ENCODE data around the gene LSM4.

Gene LSM4

DNA sequence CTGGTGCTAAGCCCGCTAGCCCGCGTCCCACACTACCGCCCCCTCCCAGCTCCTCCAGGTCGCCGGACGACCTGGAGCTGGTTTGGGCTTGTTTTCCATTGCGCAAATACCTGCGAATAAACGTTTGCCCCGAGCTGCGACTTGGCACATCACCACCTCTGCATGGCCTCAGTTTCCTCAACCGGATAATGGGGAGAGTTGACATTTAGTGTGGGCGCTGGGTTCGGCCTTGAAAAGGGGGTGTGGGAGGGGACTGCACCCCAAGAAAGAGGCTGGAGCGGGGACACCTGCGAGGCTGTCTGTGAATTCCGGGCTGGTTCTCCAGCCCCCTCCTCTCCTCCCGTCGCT lies 30.4 kb downstream of the LSM4 start:
- DNase-seq (ENCODE audit: low read depth) = no peak

DNA sequence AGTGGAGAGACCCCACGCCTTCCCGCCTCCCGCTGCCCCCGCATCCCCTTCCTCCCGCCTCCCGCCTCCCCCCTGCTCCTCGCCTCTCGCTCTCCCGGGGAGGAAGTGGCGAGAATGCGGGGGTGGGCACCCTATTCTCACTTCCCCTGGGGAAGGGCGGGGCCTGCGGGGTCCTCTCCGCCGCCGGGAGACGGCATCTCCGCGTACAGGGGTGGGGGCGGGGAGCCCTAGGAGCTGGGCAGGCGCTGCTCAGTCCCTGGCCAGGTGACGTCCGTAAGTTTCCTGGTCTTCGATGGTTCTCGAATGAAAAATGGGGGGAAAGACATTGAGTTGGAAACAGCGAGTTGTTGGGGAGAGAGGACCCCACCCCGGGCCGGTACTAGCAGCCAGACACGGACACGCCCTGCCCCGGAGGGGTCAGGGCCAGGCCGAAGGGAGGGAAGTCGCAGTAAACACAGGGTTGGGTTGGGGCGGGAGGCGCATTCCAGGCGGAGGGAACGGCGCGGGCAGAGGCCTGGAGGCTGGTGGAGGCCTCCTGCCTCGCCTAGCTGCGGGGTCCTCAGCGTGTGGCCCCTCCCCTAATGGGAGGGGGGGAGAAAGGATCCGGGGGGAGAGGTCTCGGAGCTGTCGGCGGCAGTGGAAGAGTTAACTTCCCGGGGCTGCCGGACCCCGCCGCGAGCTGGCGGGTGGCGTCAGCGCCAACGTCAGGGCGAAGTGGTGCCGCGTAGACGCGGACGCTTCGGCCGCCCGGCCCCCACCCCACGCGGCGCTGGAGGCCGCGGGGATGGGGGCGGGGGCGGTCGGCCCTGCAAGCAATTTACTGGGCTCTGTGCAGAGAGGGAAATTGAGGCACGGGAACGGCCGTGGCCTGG lies 31.1 kb downstream of the LSM4 start:
- DNase-seq (ENCODE audit: low read depth) = peak; percentile 69

DNA sequence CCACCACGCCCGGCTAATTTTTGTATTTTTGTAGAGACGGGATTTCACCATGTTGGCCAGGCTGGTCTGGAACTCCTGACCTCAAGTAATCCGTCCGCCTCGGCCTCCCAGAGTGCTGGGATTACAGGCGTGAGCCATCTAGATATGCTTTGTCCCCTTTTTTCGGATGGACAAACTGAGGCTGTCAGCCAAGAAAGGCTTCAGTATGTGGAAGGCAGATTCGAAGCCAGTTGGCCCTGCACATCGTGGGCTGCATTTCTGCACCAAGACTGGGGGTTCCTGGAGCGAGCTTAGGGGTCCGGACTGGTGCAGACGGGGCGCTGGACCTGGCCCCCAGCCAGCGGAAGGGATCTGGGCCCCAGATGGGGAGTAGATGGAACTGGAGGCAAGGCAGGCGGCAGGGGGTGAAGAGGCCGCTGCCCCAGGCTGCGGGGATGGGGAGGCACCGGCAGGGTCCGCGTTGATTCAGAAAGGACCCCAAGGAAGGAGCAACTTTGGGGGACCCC lies 31.8 kb downstream of the LSM4 start:
- DNase-seq (ENCODE audit: low read depth) = no peak

DNA sequence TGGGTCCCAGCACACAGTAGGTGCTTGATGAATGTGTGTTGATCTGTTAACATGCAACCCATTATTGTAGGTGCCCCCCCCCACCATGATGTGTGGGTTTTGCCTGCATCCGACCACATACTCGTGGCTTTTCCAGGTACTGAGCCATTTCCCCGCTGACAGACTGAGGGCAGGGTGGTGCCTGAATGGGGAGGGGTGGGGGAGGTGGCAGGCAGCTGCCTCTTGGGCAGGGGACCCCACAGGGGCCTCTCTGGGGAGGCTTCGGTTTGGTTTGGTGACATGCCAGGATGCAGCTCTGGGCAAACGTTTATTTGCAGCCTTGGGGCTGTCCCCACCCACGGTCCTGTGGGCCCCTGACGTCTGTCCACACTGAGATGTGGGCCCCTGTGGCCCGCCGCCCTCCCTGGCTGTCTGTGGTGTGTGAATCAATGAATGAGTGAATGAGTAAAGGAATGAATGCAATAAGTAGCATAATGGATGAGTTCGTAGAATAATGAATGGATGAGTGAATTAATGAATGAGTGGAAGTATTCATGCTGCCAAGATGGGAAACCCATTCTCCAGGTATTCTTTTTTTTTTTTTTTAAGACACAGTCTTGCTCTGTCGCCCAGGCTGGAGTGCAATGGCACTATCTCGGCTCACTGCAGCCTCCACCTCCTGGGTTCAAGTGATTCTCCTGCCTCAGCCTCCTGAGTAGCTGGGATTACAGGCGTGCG lies 32.4 kb downstream of the LSM4 start:
- DNase-seq (ENCODE audit: low read depth) = peak; percentile 76

DNA sequence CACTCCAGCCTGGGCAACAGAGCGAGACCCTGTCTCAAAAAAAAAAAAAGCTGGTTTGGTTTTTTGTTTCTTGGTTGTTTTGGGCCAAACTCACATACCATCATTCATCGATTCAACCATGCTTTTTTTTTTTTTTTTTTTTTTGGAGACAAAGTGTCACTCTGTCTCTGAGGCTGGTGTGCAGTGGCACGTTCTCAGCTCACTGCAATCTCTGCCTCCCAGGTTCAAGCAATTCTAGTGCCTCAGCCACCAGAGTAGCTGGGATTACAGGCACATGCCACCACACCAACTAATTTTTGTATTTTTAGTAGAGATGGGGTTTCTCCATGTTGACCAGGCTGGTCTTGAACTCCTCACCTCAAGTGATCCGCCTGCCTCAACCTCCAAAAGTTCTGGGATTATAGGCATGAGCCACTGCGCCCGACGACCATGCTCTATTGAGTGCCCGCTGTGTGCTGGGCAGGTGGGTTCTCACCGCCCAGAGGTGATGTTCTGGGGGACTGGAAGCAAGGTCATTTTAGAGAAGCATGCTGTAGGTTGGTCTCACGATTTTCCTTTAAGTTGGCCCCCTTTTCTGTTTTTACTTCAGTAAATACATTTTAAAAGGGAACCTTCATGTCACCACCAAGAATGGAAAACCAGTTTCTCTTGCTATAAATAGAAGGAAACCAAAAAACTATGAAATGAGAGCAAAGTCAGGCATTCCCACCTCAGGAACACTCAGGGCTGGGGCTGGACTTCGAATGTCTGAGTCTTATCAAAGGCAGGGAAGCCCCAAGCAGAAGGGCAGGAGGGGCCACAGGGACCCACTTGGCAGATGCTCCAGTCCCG lies 33.2 kb downstream of the LSM4 start:
- DNase-seq (ENCODE audit: low read depth) = no peak

DNA sequence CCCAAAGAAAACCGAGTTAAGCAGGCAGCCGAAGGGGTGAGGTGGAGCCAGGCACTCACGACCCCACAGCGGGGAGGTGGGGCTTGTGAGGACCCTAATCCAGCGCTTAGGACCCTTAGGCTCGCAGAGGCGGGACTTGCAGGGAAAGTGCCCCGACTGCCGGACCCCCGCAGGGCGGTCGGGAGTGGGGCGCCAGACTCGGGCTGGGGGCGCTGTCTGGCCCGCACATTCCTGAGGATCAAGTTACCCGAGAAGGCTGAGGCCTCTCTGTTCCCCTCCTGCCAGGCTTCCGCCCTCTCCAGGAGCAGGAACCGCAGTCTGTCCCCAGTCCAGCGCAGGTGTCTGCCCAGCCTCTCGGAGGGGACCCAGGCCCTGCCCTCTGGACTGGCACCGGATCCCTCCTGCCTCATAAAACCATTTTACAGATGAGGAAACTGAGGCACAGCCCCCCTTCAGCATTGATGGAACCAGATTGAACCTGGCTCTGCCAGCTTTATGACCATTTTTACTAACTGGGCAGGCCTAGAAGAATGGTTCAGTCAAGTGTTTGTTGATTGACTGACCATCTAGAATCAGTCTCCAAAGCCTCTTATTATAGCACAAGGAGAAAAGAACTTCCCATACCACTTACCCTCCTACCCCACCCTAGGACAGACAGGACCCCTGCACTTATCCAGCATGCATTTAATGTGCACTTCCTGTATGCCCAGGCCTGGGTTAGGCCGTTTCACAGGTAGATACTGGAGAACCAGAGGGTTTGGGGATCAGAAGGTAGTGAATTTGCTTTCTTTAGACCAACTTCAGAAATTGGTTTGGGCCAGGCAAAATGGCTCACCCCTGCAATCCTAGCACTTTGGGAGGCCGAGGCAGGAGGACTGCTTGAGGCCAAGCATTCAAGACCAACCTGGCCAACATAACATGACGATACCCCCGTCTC lies 34.8 kb downstream of the LSM4 start:
- no peak for DNase-seq (ENCODE audit: low read depth)

DNA sequence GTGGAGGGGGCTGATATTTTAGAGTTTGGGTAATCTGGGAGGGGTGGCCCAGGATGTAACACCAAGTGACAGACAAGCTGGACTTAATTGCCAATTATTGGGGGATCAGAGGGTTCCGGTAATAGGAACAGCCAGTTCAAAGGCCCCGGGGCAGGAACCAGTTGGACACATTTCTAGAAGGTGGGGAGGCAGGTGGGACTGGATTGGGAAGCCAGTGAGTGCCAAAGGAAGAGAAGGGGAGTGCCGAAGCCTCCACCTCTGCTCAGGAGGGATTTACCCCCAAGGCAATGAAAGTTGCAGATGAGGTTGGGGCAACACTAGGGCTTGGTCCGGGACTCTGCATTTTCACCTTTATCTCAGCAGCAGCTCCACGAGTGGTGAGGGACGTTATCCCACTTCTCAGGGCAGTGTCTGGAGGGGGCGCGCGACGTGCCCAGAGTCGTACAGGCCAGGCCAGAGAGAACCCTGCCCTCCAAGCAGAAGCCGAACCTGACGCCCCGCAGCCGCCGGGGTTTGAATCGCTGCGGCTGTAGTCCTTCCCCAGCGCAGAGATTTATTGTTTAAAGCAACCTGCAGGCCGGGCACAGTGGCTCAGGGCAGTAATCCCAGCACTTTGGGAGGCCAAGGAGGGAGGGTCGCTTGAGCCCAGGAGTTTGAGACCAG lies 35.8 kb downstream of the LSM4 start:
- no peak for DNase-seq (ENCODE audit: low read depth)

DNA sequence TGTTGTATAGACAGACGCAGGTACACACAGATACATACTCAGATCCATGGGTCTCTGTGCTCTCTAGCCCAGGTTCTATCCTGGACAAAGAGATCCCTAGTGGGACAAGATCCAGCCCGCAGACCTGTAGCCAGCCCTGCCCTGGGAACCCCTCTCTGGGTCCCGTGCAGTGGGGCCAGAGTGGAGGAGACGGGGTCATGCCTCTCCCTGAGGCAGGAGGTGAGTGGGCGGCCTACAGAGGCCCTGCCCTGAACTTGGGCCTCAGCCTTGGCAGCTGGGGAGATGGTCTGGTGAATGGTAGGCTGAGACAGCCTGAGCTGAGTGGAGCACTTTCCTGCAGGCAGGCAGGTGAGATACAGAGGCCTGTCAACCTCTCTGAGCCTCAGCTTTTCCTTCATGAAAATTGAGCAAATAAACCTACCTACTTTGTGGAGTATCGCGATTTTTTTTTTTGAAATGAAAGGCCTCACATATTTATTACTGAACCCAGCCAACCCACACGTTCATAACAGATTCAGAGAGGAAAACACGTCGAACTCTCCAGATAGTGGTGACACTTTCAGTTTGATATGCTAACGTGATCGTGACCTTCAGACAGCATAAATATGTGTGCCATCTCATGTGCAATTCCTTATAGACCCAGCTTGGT lies 38.0 kb downstream of the LSM4 start:
- DNase-seq (ENCODE audit: low read depth) = no peak

DNA sequence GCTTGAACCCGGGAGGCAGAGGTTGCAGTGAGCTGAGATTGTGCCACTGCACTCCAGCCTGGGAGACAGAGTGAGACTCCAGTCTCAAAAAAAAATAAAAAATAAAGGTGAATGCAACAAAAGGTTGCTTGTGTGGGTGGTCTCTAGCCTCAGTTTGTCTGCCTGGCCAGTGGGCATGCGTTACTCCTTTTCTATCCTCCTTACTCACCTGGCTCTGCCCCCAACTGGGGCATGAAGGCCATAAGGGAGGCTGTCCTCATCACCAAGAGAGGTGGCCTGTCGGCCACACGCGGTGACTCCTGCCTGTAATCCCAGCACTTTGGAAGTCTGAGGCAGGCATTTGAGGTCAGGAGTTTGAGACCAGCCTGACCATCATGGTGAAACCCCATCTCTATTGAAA lies 39.5 kb downstream of the LSM4 start:
- DNase-seq (ENCODE audit: low read depth) = no peak

DNA sequence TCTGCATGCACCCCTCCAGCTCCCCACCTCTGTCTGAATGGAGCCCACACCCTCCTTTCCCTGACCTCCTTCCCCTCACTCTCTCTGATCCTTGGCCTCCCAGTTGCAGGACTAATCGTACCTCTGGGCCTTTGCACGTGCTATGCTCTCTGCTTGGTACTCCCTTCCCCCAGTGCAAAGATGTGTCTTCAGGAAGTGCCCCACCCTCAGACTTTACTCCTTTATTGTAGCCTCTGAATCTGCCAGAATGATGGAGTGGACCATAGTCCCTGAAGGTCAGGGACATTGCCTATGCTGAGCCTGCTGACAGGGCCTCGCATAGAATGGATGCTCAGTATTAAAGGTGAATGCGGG lies 40.1 kb downstream of the LSM4 start:
- no peak for DNase-seq (ENCODE audit: low read depth)

DNA sequence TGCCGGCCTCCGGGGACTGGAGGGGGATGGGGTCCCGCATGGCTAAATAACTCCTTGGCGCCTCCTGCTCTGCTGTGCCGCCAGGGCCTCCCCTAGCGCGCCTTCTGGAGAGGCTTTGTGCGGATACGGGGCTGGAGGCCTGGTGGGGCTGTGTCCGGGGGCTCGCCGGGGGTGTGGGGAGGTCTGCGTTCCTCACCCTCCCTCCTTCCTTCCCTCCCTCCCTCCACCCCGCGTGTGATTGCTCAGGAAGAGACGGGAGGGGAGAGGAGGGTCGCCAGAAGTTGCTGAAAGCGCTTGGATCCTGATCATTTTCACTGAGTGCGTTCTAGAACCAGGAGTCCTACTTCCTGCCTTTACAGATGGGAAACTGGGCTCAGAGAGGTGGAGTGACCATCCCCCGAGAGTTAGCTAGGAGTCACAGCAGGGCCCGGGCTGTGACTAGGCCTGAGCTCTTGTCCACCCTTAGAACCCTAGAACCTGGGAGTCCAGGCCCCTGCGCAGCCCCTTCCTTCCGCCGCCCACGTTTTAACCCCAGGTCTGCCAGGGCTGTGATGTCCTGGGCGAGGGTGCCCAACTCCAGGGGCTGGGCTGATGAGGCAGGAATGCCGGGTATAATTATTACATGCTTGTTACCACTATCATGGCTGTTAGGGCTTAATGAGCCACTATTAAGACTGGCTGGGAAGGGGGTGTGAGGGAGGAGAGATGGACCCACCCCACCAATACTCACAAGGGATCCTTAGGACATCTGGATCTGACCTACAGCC lies 40.7 kb downstream of the LSM4 start:
- no peak for DNase-seq (ENCODE audit: low read depth)

DNA sequence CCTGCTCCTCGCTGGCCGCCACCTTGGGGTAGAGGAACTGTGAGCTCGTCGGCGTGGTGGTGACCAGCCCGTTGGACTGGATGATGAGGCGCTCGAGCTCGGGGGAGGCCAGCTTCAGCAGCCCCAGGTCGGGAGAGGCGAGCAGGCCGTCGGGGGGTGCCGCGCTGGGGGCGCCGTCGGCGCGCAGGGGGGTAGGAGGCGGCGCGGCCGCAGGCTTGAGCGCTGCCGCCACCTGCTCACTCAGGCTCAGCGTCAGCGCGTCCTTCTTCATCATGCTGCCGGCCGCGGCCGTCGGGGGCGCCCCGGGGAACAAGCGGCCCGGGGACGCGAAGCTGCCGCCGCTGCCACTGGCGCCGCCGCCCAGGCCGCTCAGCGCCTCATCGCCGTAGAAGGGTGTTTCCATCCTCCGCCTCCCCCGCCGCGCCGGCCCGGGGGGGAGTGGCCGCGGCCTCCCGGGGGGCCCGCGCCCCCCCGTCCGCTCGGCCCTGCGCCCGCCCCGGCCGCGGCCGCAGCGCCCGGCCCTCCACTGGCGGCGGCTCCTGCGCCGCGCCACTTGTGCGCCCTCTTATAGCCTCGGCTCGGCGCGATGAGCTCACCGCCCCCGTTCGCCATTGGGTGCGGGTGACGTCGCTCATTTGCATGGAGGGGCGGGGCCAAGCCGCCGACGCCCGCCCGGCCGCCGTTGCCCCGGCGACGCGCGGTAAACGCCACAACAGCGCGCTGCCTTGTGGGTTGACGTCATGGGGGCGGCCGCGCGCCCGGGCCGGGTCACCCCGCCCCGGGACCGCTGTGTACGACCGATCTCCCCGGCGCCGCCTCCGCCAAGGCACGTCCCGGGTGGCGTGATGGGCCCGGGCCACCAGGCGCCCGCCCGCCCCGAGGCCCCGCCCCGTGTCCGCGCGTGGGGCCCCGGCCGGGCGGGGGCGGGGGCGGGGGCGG lies 41.5 kb downstream of the LSM4 start, which contains the start of gene JUND:
Gene JUND, minus strand, starts transcription at position 541 of the 939 bp plus-strand sequence. Its CDS starts 138 bp downstream, at position 403.
- peak; percentile 98 for DNase-seq (ENCODE audit: low read depth)

DNA sequence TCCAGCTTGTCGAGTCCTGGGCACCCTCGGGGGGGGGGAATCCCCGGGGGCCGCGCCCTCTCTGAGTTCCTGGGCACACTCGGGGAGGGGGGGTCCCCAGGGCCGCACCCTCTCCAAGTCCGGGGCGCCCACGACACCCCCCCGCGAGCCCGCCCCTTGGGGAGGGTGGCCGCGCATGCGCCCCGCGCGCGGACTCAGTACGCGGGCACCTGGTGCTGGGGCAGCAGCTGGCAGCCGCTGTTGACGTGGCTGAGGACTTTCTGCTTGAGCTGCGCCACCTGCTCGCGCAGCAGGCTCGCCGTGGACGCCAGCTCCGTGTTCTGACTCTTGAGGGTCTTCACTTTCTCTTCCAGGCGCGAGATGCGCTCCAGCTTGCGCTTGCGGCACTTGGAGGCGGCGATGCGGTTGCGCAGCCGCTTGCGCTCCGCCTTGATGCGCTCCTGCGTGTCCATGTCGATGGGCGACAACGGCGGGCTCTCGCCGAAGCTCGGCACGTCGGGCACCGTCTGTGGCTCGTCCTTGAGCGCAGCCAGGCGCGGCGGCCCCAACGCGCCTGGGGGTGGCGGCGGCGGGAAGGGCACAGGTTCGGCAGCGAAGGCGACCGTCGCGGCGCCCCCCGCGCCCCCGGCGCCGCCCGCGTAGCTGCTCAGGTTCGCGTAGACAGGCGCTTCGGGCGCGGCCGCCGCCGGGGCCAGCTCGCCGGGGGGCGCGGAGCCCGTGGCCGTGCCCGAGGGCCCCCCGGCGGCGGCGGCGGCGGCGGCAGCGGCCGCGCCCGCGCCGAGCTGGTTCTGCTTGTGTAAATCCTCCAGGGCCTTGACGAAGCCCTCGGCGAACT lies 42.4 kb downstream of the LSM4 start:
- peak; percentile 77 for DNase-seq (ENCODE audit: low read depth)

DNA sequence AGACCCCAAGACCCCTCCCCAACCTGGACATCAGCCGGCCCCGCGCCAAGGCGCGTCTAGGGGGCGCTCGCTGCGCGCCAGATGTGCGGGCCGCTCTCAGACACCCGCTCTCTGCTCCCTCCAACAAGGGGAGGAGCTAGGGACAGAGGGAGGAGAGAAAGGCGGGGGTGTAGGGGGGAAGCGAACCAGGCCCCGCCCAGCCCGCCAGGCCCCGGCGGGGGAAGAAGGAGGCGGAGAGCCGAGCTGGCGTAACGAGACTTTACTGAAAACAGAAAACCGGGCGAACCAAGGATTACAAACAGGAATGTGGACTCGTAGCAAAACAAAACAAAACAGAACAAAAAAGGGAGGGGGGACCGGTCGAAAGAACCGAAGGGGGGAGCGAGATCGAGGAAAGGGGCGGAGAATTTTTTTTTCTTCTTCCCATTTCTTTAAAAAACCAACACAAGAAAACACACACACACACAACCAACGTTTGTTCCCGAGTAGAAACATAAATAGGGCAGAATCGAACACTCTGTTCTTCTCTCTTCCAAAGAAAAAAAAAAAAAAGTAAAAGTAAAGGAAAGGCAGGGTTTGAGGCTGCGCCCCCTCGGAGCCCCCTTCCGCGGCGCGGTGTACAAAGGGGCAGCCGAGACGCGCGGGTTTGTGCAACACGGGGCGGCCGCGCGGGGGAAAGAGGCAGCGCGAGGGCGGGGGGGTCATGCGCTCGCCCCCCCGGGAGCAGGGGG lies 43.2 kb downstream of the LSM4 start:
- DNase-seq (ENCODE audit: low read depth) = peak; percentile 87

DNA sequence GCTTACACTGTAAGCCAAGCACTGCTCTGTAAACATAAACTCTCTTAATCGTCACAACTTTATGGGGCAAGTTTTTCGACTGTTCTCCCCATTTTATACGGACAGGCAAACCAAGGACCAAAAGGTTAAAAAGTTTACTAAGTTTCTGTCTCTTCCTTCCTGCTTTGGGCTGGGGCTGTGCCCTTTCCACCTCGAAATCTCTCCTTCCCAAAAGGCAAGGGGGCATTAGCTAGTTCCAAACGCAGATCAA lies 43.7 kb downstream of the LSM4 start:
- no peak for DNase-seq (ENCODE audit: low read depth)

DNA sequence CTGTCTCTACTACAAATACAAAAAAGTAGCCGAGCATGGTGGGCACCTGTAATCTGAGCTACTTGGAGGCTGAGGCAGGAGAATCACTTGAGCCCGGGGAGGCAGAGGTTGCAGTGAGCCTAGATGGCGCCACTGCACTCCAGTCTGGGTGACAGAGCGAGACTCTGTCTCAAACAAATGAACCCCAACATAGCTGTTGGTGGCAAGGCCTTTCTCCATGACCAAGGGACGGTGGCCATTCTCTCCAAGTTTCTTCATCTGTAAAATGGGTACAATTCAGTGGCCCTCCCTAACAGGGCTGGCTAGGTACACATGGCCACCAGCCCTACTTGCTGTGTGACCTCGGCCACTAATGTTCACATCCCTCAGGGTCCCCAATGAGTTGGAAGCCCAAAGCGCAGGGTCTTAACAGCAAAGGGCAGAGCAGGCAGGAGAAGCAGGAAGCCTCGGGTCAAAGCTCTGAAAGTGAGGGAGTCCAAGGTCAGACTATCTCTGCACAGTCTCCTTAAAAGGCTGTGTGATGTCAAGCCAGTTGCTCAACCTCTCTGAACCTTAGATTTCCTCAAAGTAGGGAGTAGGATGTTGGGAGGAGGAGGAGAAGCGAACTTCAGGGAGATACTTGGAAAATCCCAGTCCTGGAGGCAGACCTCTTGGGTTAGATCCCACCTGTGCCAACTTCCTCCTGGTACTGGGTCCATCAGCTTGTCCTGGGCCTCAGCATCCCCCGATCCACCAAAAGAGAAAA lies 44.2 kb downstream of the LSM4 start:
- DNase-seq (ENCODE audit: low read depth) = no peak

Measured in activated T-helper 1 cell treated with Interleukin-2 at 50 U/mL for 16 hours (primary cell).